Ectodermal cell (in vitro differentiated cells): ENCODE results near the gene HDLBP.
A peak's percentile ranks its signal among the peaks of the same experiment; 100 is the strongest.
"Not testable (repeated sequence)": the region's sequence is repeated elsewhere in the genome, so short reads cannot be mapped to it uniquely, and the experiment has no call there.

Experiments
- H3K27ac ChIP-seq: 2 replicates; pipeline ENCODE4 v1.7.0; 2013; ENCODE audit warnings: mild to moderate bottlenecking, low read depth, low read length; ENCODE audit not compliant: insufficient read depth, poor library complexity, severe bottlenecking
- H3K27me3 ChIP-seq: 2 replicates; pipeline ENCODE4 v1.7.0; 2013; ENCODE audit warnings: mild to moderate bottlenecking, low read length; ENCODE audit not compliant: insufficient read depth, control insufficient read depth, poor library complexity, severe bottlenecking
- H3K36me3 ChIP-seq: one replicate; pipeline ENCODE4 v1.7.0; 2013; ENCODE audit warnings: low read length; ENCODE audit not compliant: control insufficient read depth, insufficient read depth
- H3K4me1 ChIP-seq: one replicate; pipeline ENCODE4 v1.7.0; 2013; ENCODE audit warnings: low read length; ENCODE audit not compliant: control insufficient read depth, insufficient read depth
- H3K4me3 ChIP-seq: 2 replicates; pipeline ENCODE4 v1.7.0; 2013; ENCODE audit warnings: low read depth, low read length, control low read depth; ENCODE audit not compliant: insufficient read depth
- H3K9me3 ChIP-seq: 2 replicates; pipeline ENCODE4 v1.7.0; 2013; ENCODE audit warnings: mild to moderate bottlenecking, low read length, moderate library complexity; ENCODE audit not compliant: control insufficient read depth
- WGBS, 2 experiments: methylation state at CpG; one replicate each; pipeline ENCODE4 v1.1.7; 2013; ENCODE audit warnings: missing lambda C conversion rate in 2 of 2; 5-methylcytosine and 5-hydroxymethylcytosine counted together

Gene HDLBP

GRCh38 chr2:241279413-241279812 lies 36.1 kb downstream of the HDLBP start:
- no peak overlapping the region for H3K4me3 ChIP-seq
- H3K27ac ChIP-seq = no peak overlapping the region
- H3K9me3 ChIP-seq = no peaks in the 10 kb centered on the region
- H3K36me3 ChIP-seq = no peaks in the 10 kb centered on the region
- H3K4me1 ChIP-seq = no peaks in the 10 kb centered on the region
- H3K27me3 ChIP-seq = no peaks in the 10 kb centered on the region
- WGBS, 2 experiments = 81 to 83% methylated on average over 8 of the region's 8 CpGs

- not testable (repeated sequence) for H3K27ac ChIP-seq, H3K27me3 ChIP-seq, H3K36me3 ChIP-seq, H3K9me3 ChIP-seq, H3K4me3 ChIP-seq, H3K4me1 ChIP-seq
- WGBS, 2 experiments = 89 to 92% methylated on average over 7 of the region's 7 CpGs
Observed at GRCh38 chr2:241278306-241278705, 37.2 kb downstream of the HDLBP start.

- Histone ChIP-seq H3K36me3 (no peaks in the 10 kb centered on the region), H3K27ac (no peak overlapping the region), H3K4me3 (no peak overlapping the region), H3K9me3 (no peaks in the 10 kb centered on the region), H3K4me1 (no peaks in the 10 kb centered on the region), H3K27me3 (no peaks in the 10 kb centered on the region)
- 100% methylated on average over 1 of the region's 1 CpG; no CpG with 5 or more reads in 1 of the 2 experiments for WGBS, 2 experiments
Observed at GRCh38 chr2:241275910-241276309, 39.6 kb downstream of the HDLBP start.

- H3K36me3 ChIP-seq = no peaks in the 10 kb centered on the region
- no peak overlapping the region for H3K27ac ChIP-seq
- WGBS, 2 experiments = no CpG with 5 or more reads among the region's 1 CpG
- H3K4me1 ChIP-seq = no peaks in the 10 kb centered on the region
- H3K27me3 ChIP-seq = no peaks in the 10 kb centered on the region
- H3K9me3 ChIP-seq = no peaks in the 10 kb centered on the region
- no peak overlapping the region for H3K4me3 ChIP-seq
Observed at GRCh38 chr2:241275504-241275903, 40.0 kb downstream of the HDLBP start.

GRCh38 chr2:241274127-241274526 lies 41.3 kb downstream of the HDLBP start:
- H3K4me1 ChIP-seq = no peaks in the 10 kb centered on the region
- H3K9me3 ChIP-seq = no peaks in the 10 kb centered on the region
- WGBS, 2 experiments = 82 to 83% methylated on average over 5 of the region's 5 CpGs
- no peaks in the 10 kb centered on the region for H3K36me3 ChIP-seq
- H3K27ac ChIP-seq = no peak overlapping the region
- H3K27me3 ChIP-seq = no peaks in the 10 kb centered on the region
- no peak overlapping the region for H3K4me3 ChIP-seq

DNA sequence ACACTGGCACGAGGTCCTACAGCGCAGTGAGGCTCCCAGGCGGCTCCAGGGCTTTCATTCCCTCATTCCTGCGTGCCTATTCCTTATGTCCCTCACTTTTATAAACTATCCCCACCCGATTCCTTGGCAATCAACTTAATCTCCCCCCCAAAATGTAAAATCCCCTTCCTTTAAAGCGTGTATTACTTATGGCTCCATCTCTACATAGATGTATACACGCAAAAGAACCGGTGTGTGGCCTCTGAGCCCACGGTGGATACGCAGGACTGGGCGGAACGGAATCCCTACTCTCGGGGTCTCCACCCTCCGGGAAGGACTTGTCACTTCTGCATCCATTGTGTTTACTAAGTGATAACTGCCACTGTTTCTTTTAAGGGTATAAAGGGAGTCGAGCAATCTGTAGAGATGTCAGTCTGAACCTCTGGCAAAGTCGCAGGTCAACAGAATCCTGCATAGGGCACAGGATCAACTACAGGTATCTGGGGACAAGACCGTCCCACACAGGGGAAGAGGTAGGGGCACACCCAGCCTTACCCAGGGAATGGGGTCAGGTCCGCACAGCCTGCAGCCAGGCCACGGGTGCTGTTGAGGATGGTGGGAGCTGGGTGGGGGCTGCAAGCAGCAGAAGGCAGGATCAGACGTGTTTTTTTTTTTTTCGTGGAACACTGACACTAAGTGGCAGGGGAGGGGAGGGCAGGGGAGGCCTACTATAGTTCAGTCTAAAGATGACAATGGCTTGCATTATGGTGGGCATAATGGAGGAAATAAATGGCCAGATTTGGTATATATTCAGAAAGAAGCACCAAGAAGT lies 42.1 kb downstream of the HDLBP start:
- Histone ChIP-seq H3K9me3 (no peaks in the 10 kb centered on the region), H3K4me3 (peak overlapping the region; percentile 76), H3K27ac (no peak overlapping the region), H3K36me3 (no peaks in the 10 kb centered on the region), H3K27me3 (no peaks in the 10 kb centered on the region), H3K4me1 (no peaks in the 10 kb centered on the region)
- 71 to 74% methylated on average over 21 of the region's 21 CpGs for WGBS, 2 experiments

GRCh38 chr2:241272303-241273209 lies 42.9 kb downstream of the HDLBP start:
- no peaks in the 10 kb centered on the region for H3K27me3 ChIP-seq
- H3K4me1 ChIP-seq = no peaks in the 10 kb centered on the region
- 1 to 2% methylated on average over 91 to 100 of the region's 102 CpGs for WGBS, 2 experiments
- peak overlapping the region; percentile 76 for H3K4me3 ChIP-seq
- H3K27ac ChIP-seq = no peak overlapping the region
- H3K9me3 ChIP-seq = no peaks in the 10 kb centered on the region
- no peaks in the 10 kb centered on the region for H3K36me3 ChIP-seq

DNA sequence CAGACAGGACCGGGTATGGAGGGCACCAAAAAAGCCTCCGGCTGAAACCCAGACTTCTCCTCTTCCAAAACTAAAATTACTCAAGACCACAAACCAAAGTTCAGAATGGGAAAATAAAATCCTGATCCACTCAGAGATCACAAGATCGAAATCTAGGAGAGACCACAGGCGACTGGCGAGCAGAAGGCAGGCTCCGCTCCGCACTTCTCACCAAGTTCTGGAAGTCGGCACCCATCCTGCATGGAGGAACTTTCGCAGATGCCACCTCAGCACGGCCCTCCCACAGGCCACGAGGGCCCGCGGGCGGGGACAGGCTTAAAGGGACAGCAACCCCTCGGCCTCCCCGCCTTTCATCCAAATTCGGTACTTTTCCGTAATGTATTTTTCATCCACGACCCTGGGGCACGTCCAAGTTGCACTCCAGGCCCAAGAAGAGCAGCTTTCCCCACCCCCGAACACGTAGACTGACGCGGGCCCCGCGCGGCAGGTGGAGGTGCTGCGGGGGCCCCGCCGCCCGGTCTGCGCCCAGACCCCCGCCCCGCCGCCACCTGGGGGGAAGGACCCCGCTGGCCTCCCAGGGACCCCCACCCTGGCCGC lies 43.7 kb downstream of the HDLBP start:
- Histone ChIP-seq H3K27ac (no peak overlapping the region), H3K9me3 (no peaks in the 10 kb centered on the region), H3K36me3 (no peaks in the 10 kb centered on the region), H3K4me1 (no peaks in the 10 kb centered on the region), H3K4me3 (peak overlapping the region; percentile 76), H3K27me3 (no peaks in the 10 kb centered on the region)
- 15 to 16% methylated on average over 37 of the region's 37 CpGs for WGBS, 2 experiments

DNA sequence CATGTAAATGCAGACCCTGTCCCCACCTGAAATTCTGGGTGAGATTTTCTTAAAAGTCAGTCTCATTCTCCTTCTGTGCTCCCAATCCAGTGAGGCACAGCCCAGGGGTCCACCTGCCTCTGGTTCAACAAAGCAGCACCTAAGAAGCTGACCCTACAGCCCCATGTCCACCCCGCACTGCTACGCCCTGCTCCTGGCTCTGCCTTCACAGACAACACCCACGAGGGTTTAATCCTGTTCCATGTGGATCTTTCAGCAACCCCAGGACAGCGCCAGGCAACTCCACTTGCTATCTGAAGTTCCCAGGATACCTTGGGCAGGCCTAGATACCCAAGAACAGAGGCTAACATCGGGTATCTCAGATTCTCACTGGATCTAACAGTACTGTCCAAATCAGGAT lies 44.9 kb downstream of the HDLBP start:
- H3K36me3 ChIP-seq = peaks cover 6% of the 10 kb centered on the region
- WGBS, 2 experiments = 91 to 94% methylated on average over 5 of the region's 5 CpGs
- no peaks in the 10 kb centered on the region for H3K27me3 ChIP-seq
- no peaks in the 10 kb centered on the region for H3K4me1 ChIP-seq
- H3K9me3 ChIP-seq = no peaks in the 10 kb centered on the region
- no peak overlapping the region for H3K27ac ChIP-seq
- H3K4me3 ChIP-seq = no peak overlapping the region
